HuH-7.5 (cell line): ENCODE measurements around the gene C1orf52.
"Not testable (repeated sequence)": the region's sequence is repeated elsewhere in the genome, so short reads cannot be mapped to it uniquely, and the experiment has no call there.

ENCODE experiments used
- DNase-seq: peaks from one replicate; pipeline ENCODE4 v3.0.0; 2011; ENCODE audit warnings: low spot score

The C1orf52 gene

GRCh38 chr1:85277802-85278201, 18.3 kb upstream of the C1orf52 start:
- no peak for DNase-seq

- no peak for DNase-seq
Measured at GRCh38 chr1:85276978-85277639, 17.6 kb upstream of the C1orf52 start.

- peak; percentile 78 for DNase-seq
Measured at GRCh38 chr1:85276215-85276977, 16.9 kb upstream of the C1orf52 start, which contains the start of gene BCL10. Gene BCL10 (minus strand): TSS chr1:85276632. CDS start chr1:85276352, 280 bp downstream.

GRCh38 chr1:85275701-85276214, 16.3 kb upstream of the C1orf52 start:
- no peak for DNase-seq

- DNase-seq, result no peak
Measured at GRCh38 chr1:85274969-85275453, 15.5 kb upstream of the C1orf52 start.

GRCh38 chr1:85273397-85273796, 13.9 kb upstream of the C1orf52 start:
- DNase-seq, result no peak

- DNase-seq, result no peak
Measured at GRCh38 chr1:85268801-85269585, 9.5 kb upstream of the C1orf52 start.

- no peak for DNase-seq
Measured at GRCh38 chr1:85267313-85267712, 7.9 kb upstream of the C1orf52 start.

GRCh38 chr1:85264150-85264549, 4.7 kb upstream of the C1orf52 start:
- no peak for DNase-seq

- no peak for DNase-seq
Measured at GRCh38 chr1:85262985-85263384, 3.5 kb upstream of the C1orf52 start.

GRCh38 chr1:85259912-85260274, 431 bp upstream of the C1orf52 start:
- DNase-seq, result no peak

GRCh38 chr1:85258536-85259117, 835 bp downstream of the C1orf52 start:
- no peak for DNase-seq

GRCh38 chr1:85249042-85249441, 10.4 kb downstream of the C1orf52 start:
- DNase-seq, result not testable (repeated sequence)

GRCh38 chr1:85245891-85246290, 13.6 kb downstream of the C1orf52 start:
- no peak for DNase-seq

- no peak for DNase-seq
Measured at GRCh38 chr1:85245456-85245855, 14.0 kb downstream of the C1orf52 start.

- no peak for DNase-seq
Measured at GRCh38 chr1:85244271-85245061, 15.0 kb downstream of the C1orf52 start.

GRCh38 chr1:85243372-85243771, 16.1 kb downstream of the C1orf52 start:
- no peak for DNase-seq

- DNase-seq, result no peak
Measured at GRCh38 chr1:85240643-85241042, 18.8 kb downstream of the C1orf52 start.

GRCh38 chr1:85240174-85240601, 19.3 kb downstream of the C1orf52 start:
- no peak for DNase-seq

- DNase-seq, result no peak
Measured at GRCh38 chr1:85237613-85238012, 21.8 kb downstream of the C1orf52 start.

GRCh38 chr1:85230305-85230977, 29.0 kb downstream of the C1orf52 start:
- no peak for DNase-seq
